Skeletal muscle tissue (tissue), 4 donors: ENCODE data around the gene EPYC. TPM values are rescaled to one million over a fixed set of nuclear protein-coding genes. Genes with fewer than 3 reads are reported as not detected.

Source experiments
- H3K27ac ChIP-seq: one replicate; pipeline ENCODE4 v1.7.0; 2013; ENCODE audit warnings: mild to moderate bottlenecking, low read depth, low read length, inconsistent platforms
- H3K27me3 ChIP-seq, 3 donors: one replicate each; pipeline ENCODE4 v1.7.0; 2013; ENCODE audit warnings: low read length in 3 of 3; ENCODE audit not compliant: control insufficient read depth in 3 of 3, insufficient read depth in 3 of 3
- H3K36me3 ChIP-seq, 3 donors: one replicate each; pipeline ENCODE4 v1.7.0; 2013; ENCODE audit warnings: low read length in 3 of 3; ENCODE audit not compliant: control insufficient read depth in 3 of 3, insufficient read depth in 3 of 3
- H3K4me1 ChIP-seq, 3 donors: one replicate each; pipeline ENCODE4 v1.7.0; 2013; ENCODE audit warnings: low read length in 3 of 3, mild to moderate bottlenecking in 3 of 3; ENCODE audit not compliant: control insufficient read depth in 3 of 3, insufficient read depth in 3 of 3
- H3K4me3 ChIP-seq, 3 donors: one replicate each; pipeline ENCODE4 v1.7.0; 2013; ENCODE audit warnings: low read length in 3 of 3
- H3K9ac ChIP-seq, 3 donors: one replicate each; pipeline ENCODE4 v1.7.0; 2013; ENCODE audit warnings: low read length in 3 of 3, mild to moderate bottlenecking in 3 of 3, moderate library complexity in 2 of 3, low read depth in 1 of 3
- H3K9me3 ChIP-seq, 3 donors: one replicate each; pipeline ENCODE4 v1.7.0; 2013; ENCODE audit warnings: low read length in 3 of 3; ENCODE audit not compliant: control insufficient read depth in 3 of 3
- total RNA-seq: library from RNA; depleted of rRNA; stranded (reverse); fragments of >200 nt; gene quantifications from one replicate; pipeline ENCODE4 v1.2.3, GENCODE V29; 2014
- donor health status: Osteomylitis.

The EPYC gene
- total RNA-seq, 1 donor from 2014 or later = 0.52 TPM

- H3K9ac ChIP-seq = no peak overlapping the region
- H3K36me3 ChIP-seq = no peaks in the 10 kb centered on the region
- no peaks in the 10 kb centered on the region for H3K9me3 ChIP-seq
- no peak overlapping the region for H3K27ac ChIP-seq
- no peak overlapping the region for H3K4me3 ChIP-seq
- H3K27me3 ChIP-seq = no peaks in the 10 kb centered on the region
- no peaks in the 10 kb centered on the region for H3K4me1 ChIP-seq
Measured at GRCh38 chr12:90978117-90978770, 26.5 kb downstream of the EPYC start.

- H3K9ac ChIP-seq = no peak overlapping the region
- H3K9me3 ChIP-seq = no peaks in the 10 kb centered on the region
- no peaks in the 10 kb centered on the region for H3K36me3 ChIP-seq
- no peak overlapping the region for H3K27ac ChIP-seq
- H3K4me3 ChIP-seq = no peak overlapping the region
- no peaks in the 10 kb centered on the region for H3K4me1 ChIP-seq
- H3K27me3 ChIP-seq = no peaks in the 10 kb centered on the region
Measured at GRCh38 chr12:90977224-90977623, 27.5 kb downstream of the EPYC start.

GRCh38 chr12:90974286-90974685 is 30.5 kb downstream of the EPYC start:
- no peaks in the 10 kb centered on the region for H3K27me3 ChIP-seq
- H3K27ac ChIP-seq = no peak overlapping the region
- no peaks in the 10 kb centered on the region for H3K36me3 ChIP-seq
- H3K4me3 ChIP-seq = no peak overlapping the region
- no peak overlapping the region for H3K9ac ChIP-seq
- no peaks in the 10 kb centered on the region for H3K4me1 ChIP-seq
- H3K9me3 ChIP-seq = no peaks in the 10 kb centered on the region

- H3K9me3 ChIP-seq = no peaks in the 10 kb centered on the region
- H3K4me3 ChIP-seq = no peak overlapping the region
- H3K27me3 ChIP-seq = no peaks in the 10 kb centered on the region
- H3K9ac ChIP-seq = no peak overlapping the region
- no peaks in the 10 kb centered on the region for H3K36me3 ChIP-seq
- H3K27ac ChIP-seq = no peak overlapping the region
- H3K4me1 ChIP-seq = no peaks in the 10 kb centered on the region
Measured at GRCh38 chr12:90972226-90972625, 32.5 kb downstream of the EPYC start.

- Histone ChIP-seq H3K4me1 (no peaks in the 10 kb centered on the region), H3K36me3 (no peaks in the 10 kb centered on the region), H3K27ac (no peak overlapping the region), H3K9ac (no peak overlapping the region), H3K27me3 (no peaks in the 10 kb centered on the region), H3K4me3 (no peak overlapping the region), H3K9me3 (no peaks in the 10 kb centered on the region)
Measured at GRCh38 chr12:90970911-90971310, 33.9 kb downstream of the EPYC start.

- H3K27ac ChIP-seq = no peak overlapping the region
Measured at GRCh38 chr12:90970471-90970870, 34.3 kb downstream of the EPYC start.

GRCh38 chr12:90969851-90970250 is 34.9 kb downstream of the EPYC start:
- Histone ChIP-seq H3K27me3 (no peaks in the 10 kb centered on the region), H3K36me3 (no peaks in the 10 kb centered on the region), H3K9me3 (no peaks in the 10 kb centered on the region), H3K4me3 (no peak overlapping the region), H3K4me1 (no peaks in the 10 kb centered on the region), H3K27ac (no peak overlapping the region), H3K9ac (no peak overlapping the region)

More at GRCh38 chr12:90970471-90970870, 34.3 kb downstream of the EPYC start:
- Histone ChIP-seq H3K9me3 (no peaks in the 10 kb centered on the region), H3K9ac (no peak overlapping the region), H3K36me3 (no peaks in the 10 kb centered on the region), H3K4me1 (no peaks in the 10 kb centered on the region), H3K27me3 (no peaks in the 10 kb centered on the region), H3K4me3 (no peak overlapping the region)

- Histone ChIP-seq H3K9me3 (no peaks in the 10 kb centered on the region), H3K27me3 (no peaks in the 10 kb centered on the region), H3K27ac (no peak overlapping the region), H3K9ac (no peak overlapping the region), H3K4me1 (no peaks in the 10 kb centered on the region), H3K4me3 (no peak overlapping the region), H3K36me3 (no peaks in the 10 kb centered on the region)
Measured at GRCh38 chr12:90969346-90969745, 35.4 kb downstream of the EPYC start.

- Histone ChIP-seq H3K36me3 (no peaks in the 10 kb centered on the region), H3K27me3 (no peaks in the 10 kb centered on the region), H3K27ac (no peak overlapping the region), H3K4me3 (no peak overlapping the region), H3K9ac (no peak overlapping the region), H3K9me3 (no peaks in the 10 kb centered on the region), H3K4me1 (no peaks in the 10 kb centered on the region)
Measured at GRCh38 chr12:90965204-90965603, 39.6 kb downstream of the EPYC start.

GRCh38 chr12:90964616-90965015 is 40.2 kb downstream of the EPYC start:
- Histone ChIP-seq H3K27ac (no peak overlapping the region), H3K36me3 (no peaks in the 10 kb centered on the region), H3K27me3 (no peaks in the 10 kb centered on the region)

More at GRCh38 chr12:90964616-90965015, 40.2 kb downstream of the EPYC start:
- Histone ChIP-seq H3K4me1 (no peaks in the 10 kb centered on the region), H3K4me3 (no peak overlapping the region), H3K9ac (no peak overlapping the region), H3K9me3 (no peaks in the 10 kb centered on the region)
